Esophagus squamous epithelium (tissue), 5 donors: ENCODE results near the gene NLN. TPM values are rescaled to one million over a fixed set of nuclear protein-coding genes. Genes with fewer than 3 reads are reported as not detected.
"Not testable (repeated sequence)": the region's sequence is repeated elsewhere in the genome, so short reads cannot be mapped to it uniquely, and the experiment has no call there.

ENCODE experiments used
- DNase-seq: peaks from one replicate; lab custom pipeline; 2025; lab: John Stamatoyannopoulos, UW
- H3K27ac ChIP-seq, 4 donors: fragments of 200-600 bp; sonication (generic); one replicate each; pipeline ENCODE4 v1.5.1; 2016 to 2019; ENCODE audit warnings: mild to moderate bottlenecking in 1 of 4
- H3K27me3 ChIP-seq, 4 donors: fragments of 200-600 bp; sonication (generic); 1 replicate in 3 of 4; 2 replicates in 1 of 4; pipeline versions ENCODE4 v1.5.1 to v1.6.0; 2017 to 2021; ENCODE audit warnings: antibody characterized with exemption in 1 of 4
- H3K36me3 ChIP-seq, 3 donors: fragments of 200-600 bp; sonication (generic); one replicate each; pipeline ENCODE4 v1.5.1; 2016 to 2019
- H3K4me1 ChIP-seq, 3 donors: fragments of 200-600 bp; sonication (generic); one replicate each; pipeline ENCODE4 v1.5.1; 2017 to 2019
- H3K4me3 ChIP-seq, 4 donors: fragments of 200-600 bp; sonication (generic); 1 replicate in 3 of 4; 2 replicates in 1 of 4; pipeline ENCODE4 v1.5.1; 2016 to 2019; ENCODE audit warnings: mild to moderate bottlenecking in 2 of 4, moderate library complexity in 1 of 4
- H3K9me3 ChIP-seq, 3 donors: fragments of 200-600 bp; sonication (generic); one replicate each; pipeline ENCODE4 v1.5.1; 2016 to 2019
- CTCF ChIP-seq, 6 experiments: fragments of 450-650 bp in 4 of 6; fragments of 200-600 bp in 2 of 6; sonication (generic) in 2 of 6; IDR thresholded peaks; one replicate each; pipeline ENCODE4 v1.5.1; 2016 to 2019; ENCODE audit warnings: antibody characterized with exemption in 6 of 6, mild to moderate bottlenecking in 4 of 6, moderate library complexity in 4 of 6
- POLR2A ChIP-seq, 4 donors: fragments of 450-650 bp; IDR thresholded peaks; one replicate each; pipeline ENCODE4 v1.6.1; 2017; ENCODE audit warnings: antibody characterized with exemption in 4 of 4, mild to moderate bottlenecking in 4 of 4, moderate library complexity in 3 of 4
- WGBS, 2 donors: methylation state at CpG; one replicate each; pipeline ENCODE4 v1.1.5; 2018; 5-methylcytosine and 5-hydroxymethylcytosine counted together
- intact Hi-C: fragments of 100-400 bp; cut with DNase I; formaldehyde crosslinking; loops from one replicate; pipeline ENCODE4 v1.15.0; 2022
- total RNA-seq, 4 donors: library from RNA; depleted of rRNA; stranded (reverse); fragments of >200 nt; gene quantifications; one replicate each; pipeline ENCODE4 v1.1.0, GENCODE V29; 2016
- donor health status: DM: yes; HTN: yes; CAD: no.

NLN gene
- total RNA-seq, 4 donors from 2014 or later, result 4.9 to 22.1 (median 19.2) TPM

GRCh38 chr5:65866837-65867521 is 145.0 kb downstream of the NLN start:
- Histone ChIP-seq H3K27me3 (no peaks in the 10 kb centered on the region), H3K36me3 (no peaks in the 10 kb centered on the region), H3K27ac (no peak overlapping the region), H3K4me1 (no peaks in the 10 kb centered on the region), H3K4me3 (no peak overlapping the region), H3K9me3 (no peaks in the 10 kb centered on the region)
- intact Hi-C loops, result no loop called here
- DNase-seq, result no peak
- WGBS, 2 donors, result 64% methylated on average over 6 of the region's 6 CpGs
- TF ChIP-seq CTCF (IDR thresholded peaks at IDR 0.05) (no peak), POLR2A (IDR thresholded peaks at IDR 0.05) (no peak)

GRCh38 chr5:65867542-65868195 is 145.7 kb downstream of the NLN start:
- H3K27me3 ChIP-seq, result no peaks in the 10 kb centered on the region
- H3K36me3 ChIP-seq, result no peaks in the 10 kb centered on the region
- H3K27ac ChIP-seq, result no peak overlapping the region
- intact Hi-C loops, result no loop called here
- TF ChIP-seq POLR2A (IDR thresholded peaks at IDR 0.05) (no peak), CTCF (IDR thresholded peaks at IDR 0.05) (no peak)
- H3K4me3 ChIP-seq, result no peak overlapping the region
- no peak for DNase-seq
- 59 to 66% methylated on average over 11 of the region's 11 CpGs for whole genome bisulfite sequencing, 2 donors
- H3K9me3 ChIP-seq, result no peaks in the 10 kb centered on the region
- no peaks in the 10 kb centered on the region for H3K4me1 ChIP-seq

- no peaks in the 10 kb centered on the region for H3K4me1 ChIP-seq
- DNase-seq, result no peak
- WGBS, 2 donors, result 67 to 89% methylated on average over 3 of the region's 3 CpGs
- no peaks in the 10 kb centered on the region for H3K27me3 ChIP-seq
- no peak overlapping the region for H3K27ac ChIP-seq
- no peaks in the 10 kb centered on the region for H3K36me3 ChIP-seq
- TF ChIP-seq POLR2A (IDR thresholded peaks at IDR 0.05), result no peak
- no peak for TF ChIP-seq CTCF (IDR thresholded peaks at IDR 0.05)
- no peak overlapping the region for H3K4me3 ChIP-seq
- H3K9me3 ChIP-seq, result no peaks in the 10 kb centered on the region
- intact Hi-C loops, result no loop called here
These were observed 146.5 kb downstream of the NLN start for GRCh38 chr5:65868509-65868908.

GRCh38 chr5:65871182-65871581 is 149.2 kb downstream of the NLN start:
- Histone ChIP-seq H3K9me3 (no peaks in the 10 kb centered on the region), H3K27ac (no peak overlapping the region), H3K27me3 (no peaks in the 10 kb centered on the region), H3K36me3 (no peaks in the 10 kb centered on the region), H3K4me1 (no peaks in the 10 kb centered on the region), H3K4me3 (no peak overlapping the region)
- DNase-seq, result no peak
- intact Hi-C loops, result no loop called here
- 36 to 71% methylated on average over 5 of the region's 5 CpGs for WGBS, 2 donors
- TF ChIP-seq CTCF (IDR thresholded peaks at IDR 0.05) (no peak), POLR2A (IDR thresholded peaks at IDR 0.05) (no peak)

- not testable (repeated sequence) for H3K4me3 ChIP-seq, DNase-seq
These were observed 149.8 kb downstream of the NLN start for GRCh38 chr5:65871776-65872175.

More at GRCh38 chr5:65871776-65872175, 149.8 kb downstream of the NLN start:
- H3K36me3 ChIP-seq, H3K9me3 ChIP-seq, H3K27ac ChIP-seq, H3K27me3 ChIP-seq, H3K4me1 ChIP-seq, intact Hi-C loops: not testable (repeated sequence)
- 76 to 86% methylated on average over 5 of the region's 5 CpGs for WGBS, 2 donors
